Measurements from ENCODE around the gene SLC48A1.

Gene SLC48A1

GRCh38 chr12:47773062-47773857 lies at the start of gene SLC48A1:
Gene SLC48A1 (plus strand): TSS chr12:47773238. CDS start chr12:47773305, 67 bp downstream.
- DNase-seq (ENCODE audit: low read depth), result peak; percentile 25
- peak within 1 kb of the TSS; percentile 54 for H3K4me3 ChIP-seq (ENCODE audit: control insufficient read depth, low read depth, low read length)
- no peak for TF ChIP-seq CTCF (conservative IDR thresholded peaks at IDR 0.05; ENCODE audit: control insufficient read depth, insufficient read depth, low read depth, low read length)

GRCh38 chr12:47725091-47725772 lies 47.8 kb upstream of the SLC48A1 start, which contains the start of gene ENDOU:
Gene ENDOU (minus strand): TSS chr12:47725490. CDS start chr12:47725413, 77 bp downstream.
- H3K4me3 ChIP-seq (ENCODE audit: control insufficient read depth, low read depth, low read length), result no peak within 1 kb of the TSS
- DNase-seq (ENCODE audit: low read depth), result no peak
- no peak for TF ChIP-seq CTCF (conservative IDR thresholded peaks at IDR 0.05; ENCODE audit: control insufficient read depth, insufficient read depth, low read depth, low read length)

- no peak overlapping the region for H3K4me3 ChIP-seq (ENCODE audit: control insufficient read depth, low read depth, low read length)
- no peak for TF ChIP-seq CTCF (conservative IDR thresholded peaks at IDR 0.05; ENCODE audit: control insufficient read depth, insufficient read depth, low read depth, low read length)
- peak; percentile 89 for DNase-seq (ENCODE audit: low read depth)
These were observed 47.1 kb upstream of the SLC48A1 start for GRCh38 chr12:47725893-47726292.

- TF ChIP-seq CTCF (conservative IDR thresholded peaks at IDR 0.05; ENCODE audit: control insufficient read depth, insufficient read depth, low read depth, low read length), result no peak
- no peak overlapping the region for H3K4me3 ChIP-seq (ENCODE audit: control insufficient read depth, low read depth, low read length)
- DNase-seq (ENCODE audit: low read depth), result peak; percentile 87
These were observed 43.8 kb upstream of the SLC48A1 start for GRCh38 chr12:47729233-47729632.

GRCh38 chr12:47730341-47730744 lies 42.7 kb upstream of the SLC48A1 start:
- peak; percentile 51 for DNase-seq (ENCODE audit: low read depth)
- TF ChIP-seq CTCF (conservative IDR thresholded peaks at IDR 0.05; ENCODE audit: control insufficient read depth, insufficient read depth, low read depth, low read length), result no peak

GRCh38 chr12:47731723-47732122 lies 41.3 kb upstream of the SLC48A1 start:
- no peak for TF ChIP-seq CTCF (conservative IDR thresholded peaks at IDR 0.05; ENCODE audit: control insufficient read depth, insufficient read depth, low read depth, low read length)
- no peak overlapping the region for H3K4me3 ChIP-seq (ENCODE audit: control insufficient read depth, low read depth, low read length)
- no peak for DNase-seq (ENCODE audit: low read depth)

More at GRCh38 chr12:47730341-47730744, 42.7 kb upstream of the SLC48A1 start:
- H3K4me3 ChIP-seq (ENCODE audit: control insufficient read depth, low read depth, low read length), result no peak overlapping the region

Measured in fibroblast of mammary gland (primary cell).